GDM1 (cell line): ENCODE results near the gene LYPLA2.
"Not testable (repeated sequence)": the region's sequence is repeated elsewhere in the genome, so short reads cannot be mapped to it uniquely, and the experiment has no call there.

Experiments used
- DNase-seq: peaks from one replicate; lab custom pipeline; 2025; lab: John Stamatoyannopoulos, UW

LYPLA2 gene

GRCh38 chr1:23779826-23780371, 11.0 kb upstream of the LYPLA2 start:
- no peak for DNase-seq

- DNase-seq: not testable (repeated sequence)
Measured at GRCh38 chr1:23783141-23783540, 7.8 kb upstream of the LYPLA2 start.

- no peak for DNase-seq
Measured at GRCh38 chr1:23784846-23785245, 6.1 kb upstream of the LYPLA2 start.

- no peak for DNase-seq
Measured at GRCh38 chr1:23787701-23788100, 3.2 kb upstream of the LYPLA2 start.

- DNase-seq: no peak
Measured at GRCh38 chr1:23788695-23789094, 2.2 kb upstream of the LYPLA2 start.

GRCh38 chr1:23791516-23792047, 637 bp downstream of the LYPLA2 start:
- no peak for DNase-seq

GRCh38 chr1:23792151-23792945, 1.4 kb downstream of the LYPLA2 start:
- DNase-seq: no peak

- no peak for DNase-seq
Measured at GRCh38 chr1:23793018-23793781, 2.3 kb downstream of the LYPLA2 start.

GRCh38 chr1:23793861-23794731, 3.2 kb downstream of the LYPLA2 start:
- no peak for DNase-seq

- not testable (repeated sequence) for DNase-seq
Measured at GRCh38 chr1:23794732-23795182, 3.8 kb downstream of the LYPLA2 start.

- no peak for DNase-seq
Measured at GRCh38 chr1:23795676-23796465, 4.9 kb downstream of the LYPLA2 start.

- no peak for DNase-seq
Measured at GRCh38 chr1:23796466-23797271, 5.7 kb downstream of the LYPLA2 start.

- no peak for DNase-seq
Measured at GRCh38 chr1:23797478-23798448, 6.8 kb downstream of the LYPLA2 start.

GRCh38 chr1:23798662-23799142, 7.8 kb downstream of the LYPLA2 start:
- DNase-seq: no peak

GRCh38 chr1:23799255-23799569, 8.3 kb downstream of the LYPLA2 start:
- DNase-seq: no peak

GRCh38 chr1:23799570-23800399, 8.8 kb downstream of the LYPLA2 start:
- DNase-seq: no peak

- DNase-seq: peak; percentile 91
Measured at GRCh38 chr1:23800400-23801337, 9.7 kb downstream of the LYPLA2 start, which contains the start of gene GALE. TSS of gene GALE (minus strand) at chr1:23800754. CDS start at chr1:23799007, 1,747 bp downstream.
